GM21367 (cell line): ENCODE measurements around the gene TPGS1.

Experiments used
- ATAC-seq: cut with Tn5 transposase; IDR thresholded peaks from one replicate; pipeline ENCODE4 v1.9.1; 2021; ENCODE audit not compliant: unreplicated experiment

TPGS1 gene

DNA sequence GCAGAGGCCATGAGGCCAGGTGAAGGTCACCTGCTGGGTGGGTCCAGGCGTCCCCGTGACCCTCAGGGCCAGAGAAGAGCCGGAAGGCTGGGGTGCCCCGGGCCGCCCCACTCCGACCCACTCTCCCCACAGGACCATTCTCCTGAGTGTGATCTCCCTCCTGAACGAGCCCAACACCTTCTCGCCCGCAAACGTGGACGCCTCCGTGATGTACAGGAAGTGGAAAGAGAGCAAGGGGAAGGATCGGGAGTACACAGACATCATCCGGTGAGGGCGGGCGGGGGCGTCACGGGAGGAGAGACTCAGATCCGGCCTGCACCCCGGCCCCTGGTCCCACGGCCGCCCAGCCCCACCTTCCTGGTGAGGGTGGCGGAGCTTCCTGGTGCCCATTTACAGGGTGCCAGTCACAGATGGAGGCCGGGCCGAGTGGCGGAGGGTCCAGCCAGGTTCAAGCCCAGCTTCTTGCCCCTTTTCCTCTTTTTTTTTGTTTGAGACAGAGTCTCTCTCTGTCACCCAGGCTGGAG lies 29.6 kb downstream of the TPGS1 start:
- ATAC-seq, result no peak

DNA sequence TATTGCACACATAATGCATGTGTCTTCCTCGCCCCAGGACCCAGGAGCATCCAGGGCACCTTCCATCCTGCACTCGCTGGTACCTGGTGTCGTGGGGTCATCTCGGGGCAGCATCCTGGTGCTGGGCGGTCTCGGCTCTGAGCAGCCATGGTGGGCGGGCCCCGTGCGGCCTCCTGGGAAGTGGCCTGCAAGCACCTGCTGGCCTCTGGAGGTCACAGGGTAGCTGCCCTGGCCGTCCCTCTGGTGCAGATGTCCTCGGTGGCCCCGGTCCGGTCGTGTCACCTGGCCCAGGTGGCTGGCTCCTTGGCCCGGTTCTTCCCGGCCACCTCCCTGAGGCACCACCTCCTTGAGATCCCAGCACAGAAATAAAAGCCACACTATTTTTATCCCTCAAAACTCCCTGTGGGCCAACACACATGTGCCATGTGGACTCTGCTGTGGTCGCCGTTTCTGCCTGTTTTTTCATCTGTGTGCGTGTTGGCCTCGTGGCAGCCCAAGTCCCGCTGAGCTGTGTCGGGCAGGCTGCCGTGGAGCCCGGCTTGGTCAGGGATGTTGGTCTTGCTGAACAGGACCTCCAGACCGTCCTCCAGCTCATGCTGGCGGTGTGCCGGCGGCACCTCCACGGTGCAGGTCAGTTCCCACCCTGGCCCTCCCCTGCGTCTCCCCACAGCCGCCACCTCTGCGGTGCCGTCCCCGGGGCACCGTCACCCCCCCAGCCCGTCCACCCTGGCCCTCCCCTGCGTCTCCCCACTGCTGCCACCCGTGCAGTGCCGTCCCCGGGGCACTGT lies 31.5 kb downstream of the TPGS1 start:
- ATAC-seq, result no peak

DNA sequence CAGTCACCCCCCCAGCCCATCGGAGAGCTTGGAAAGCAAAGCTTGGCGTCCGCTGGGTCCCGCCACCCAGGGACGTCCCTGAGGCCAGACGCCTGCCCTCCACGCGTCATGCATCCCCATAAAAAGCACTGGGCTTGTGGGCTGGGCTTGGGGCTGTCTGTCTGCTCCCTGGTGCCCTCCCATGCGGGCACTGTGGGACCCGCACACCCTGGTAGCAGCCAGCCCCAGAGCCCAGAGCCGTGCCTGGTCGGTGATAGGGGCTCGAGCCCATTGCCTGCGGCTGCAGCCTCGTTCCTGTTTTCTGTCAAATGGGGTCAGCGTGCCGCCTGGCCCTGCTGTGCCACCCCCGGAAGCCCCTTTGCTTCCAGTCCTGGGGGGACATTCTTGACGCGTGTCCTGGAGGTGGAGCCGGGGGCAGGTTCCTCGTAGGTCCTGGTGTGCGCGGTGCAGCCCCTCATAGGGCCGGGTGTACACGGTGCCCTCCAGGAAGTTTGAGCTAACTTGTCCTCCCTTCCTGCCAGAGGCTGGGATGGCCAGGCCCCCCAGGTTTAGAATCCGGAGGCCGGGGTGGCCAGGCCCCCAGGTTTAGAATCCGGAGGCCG lies 32.2 kb downstream of the TPGS1 start:
- no peak for ATAC-seq

DNA sequence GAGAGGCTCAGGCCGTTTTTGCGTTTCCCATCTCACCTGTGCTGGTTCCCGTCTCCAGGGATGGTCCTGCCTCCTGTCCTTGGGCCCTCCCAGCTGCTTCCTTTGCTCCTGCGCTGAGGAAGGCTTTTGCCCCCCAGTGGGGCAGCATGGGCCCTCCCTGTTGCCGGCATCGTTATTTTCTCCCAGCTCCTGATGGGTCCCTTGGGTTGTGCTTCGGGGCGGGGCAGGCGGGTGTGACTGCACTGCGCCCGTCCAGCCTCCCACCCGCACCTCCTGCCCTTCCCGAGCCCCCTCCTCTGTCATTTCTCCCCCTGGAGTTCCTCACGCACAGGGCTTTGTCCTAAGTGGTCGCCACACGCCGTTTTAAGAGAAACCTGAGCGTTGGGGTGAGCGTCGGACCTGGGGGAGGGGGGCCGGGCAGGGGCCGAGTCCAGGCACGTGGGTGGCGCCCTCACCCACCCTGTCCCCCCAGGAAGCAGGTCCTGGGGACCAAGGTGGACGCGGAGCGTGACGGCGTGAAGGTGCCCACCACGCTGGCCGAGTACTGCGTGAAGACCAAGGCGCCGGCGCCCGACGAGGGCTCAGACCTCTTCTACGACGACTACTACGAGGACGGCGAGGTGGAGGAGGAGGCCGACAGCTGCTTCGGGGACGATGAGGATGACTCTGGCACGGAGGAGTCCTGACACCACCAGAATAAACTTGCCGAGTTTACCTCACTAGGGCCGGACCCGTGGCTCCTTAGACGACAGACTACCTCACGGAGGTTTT lies 33.8 kb downstream of the TPGS1 start:
- no peak for ATAC-seq

DNA sequence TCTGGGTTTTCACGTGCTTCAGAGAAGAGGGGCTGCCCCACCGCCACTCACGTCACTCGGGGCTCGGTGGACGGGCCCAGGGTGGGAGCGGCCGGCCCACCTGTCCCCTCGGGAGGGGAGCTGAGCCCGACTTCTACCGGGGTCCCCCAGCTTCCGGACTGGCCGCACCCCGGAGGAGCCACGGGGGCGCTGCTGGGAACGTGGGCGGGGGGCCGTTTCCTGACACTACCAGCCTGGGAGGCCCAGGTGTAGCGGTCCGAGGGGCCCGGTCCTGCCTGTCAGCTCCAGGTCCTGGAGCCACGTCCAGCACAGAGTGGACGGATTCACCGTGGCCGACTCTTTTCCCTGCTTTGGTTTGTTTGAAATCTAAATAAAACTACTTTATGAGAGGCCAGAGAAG lies 34.4 kb downstream of the TPGS1 start:
- ATAC-seq, result no peak

DNA sequence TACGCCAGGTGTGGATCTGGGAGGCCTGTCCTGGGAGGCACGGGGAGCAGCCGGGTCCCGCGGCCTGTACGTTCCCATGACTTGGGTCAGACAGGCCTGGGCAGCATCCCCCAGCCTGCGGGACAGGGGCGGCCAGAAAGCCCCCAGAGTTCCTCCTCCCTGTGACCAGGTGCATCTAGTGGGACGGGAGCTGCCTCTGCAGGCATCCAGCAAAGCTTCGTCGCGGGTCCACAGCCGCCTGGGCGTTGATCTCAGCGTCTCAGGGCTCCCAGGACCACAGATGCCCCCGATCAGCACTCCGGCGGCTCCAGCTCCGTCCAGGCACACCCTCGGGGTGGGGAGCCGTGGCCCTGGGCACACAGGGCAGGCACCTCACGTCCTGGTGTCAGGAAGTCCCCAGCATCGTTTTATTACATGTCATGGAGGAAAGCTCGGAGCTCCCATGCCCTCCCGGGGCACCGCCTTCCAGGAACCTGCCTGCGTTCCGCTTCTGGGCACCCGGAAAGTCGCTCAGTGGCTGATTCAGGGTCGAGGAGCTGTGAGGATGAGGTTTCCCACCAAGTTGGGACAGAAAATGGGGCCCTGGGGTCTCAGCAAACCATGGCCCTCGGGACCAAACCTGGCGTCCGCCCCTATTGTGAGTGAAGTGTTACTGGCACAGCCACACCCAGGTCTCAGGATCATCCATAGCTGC lies 35.0 kb downstream of the TPGS1 start:
- ATAC-seq, result no peak

DNA sequence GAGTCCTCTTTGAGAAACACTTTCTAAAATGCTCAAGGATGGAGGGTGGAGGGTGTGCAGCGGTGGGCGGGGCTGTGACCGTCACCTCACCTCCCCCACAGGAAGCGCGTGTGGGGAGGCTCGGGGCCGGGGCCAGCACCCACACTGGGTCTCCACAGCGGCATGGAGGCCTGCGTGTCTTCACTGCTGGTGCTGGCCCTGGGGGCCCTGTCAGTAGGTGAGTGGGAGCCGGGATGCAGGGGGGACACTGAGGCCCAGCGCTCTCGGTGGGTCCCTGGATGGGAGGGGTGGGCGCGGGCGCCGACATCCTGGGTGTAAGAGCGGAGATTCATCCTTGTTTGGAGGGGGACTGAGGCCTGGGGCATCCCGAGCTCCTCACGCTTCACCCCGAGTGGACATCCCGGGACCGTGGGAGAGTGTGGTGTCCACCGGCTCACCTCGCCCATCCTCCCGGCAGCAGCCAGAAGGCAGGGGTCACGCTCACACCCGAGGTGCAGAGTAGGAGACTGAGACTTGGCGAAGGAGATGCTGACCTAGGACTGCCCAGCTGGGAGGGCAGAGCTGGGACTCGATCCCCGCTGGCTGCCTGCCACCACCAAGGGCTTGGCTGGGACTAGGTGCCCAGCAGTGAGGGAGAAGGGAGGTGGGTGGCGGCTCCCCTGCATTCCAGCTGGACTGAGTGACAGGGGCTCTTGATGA lies 36.8 kb downstream of the TPGS1 start, which contains the start of gene GZMM:
Gene GZMM (plus strand): TSS at position 144 of the 699 bp plus-strand sequence. CDS start 19 bp downstream, at position 163.
- no peak for ATAC-seq

DNA sequence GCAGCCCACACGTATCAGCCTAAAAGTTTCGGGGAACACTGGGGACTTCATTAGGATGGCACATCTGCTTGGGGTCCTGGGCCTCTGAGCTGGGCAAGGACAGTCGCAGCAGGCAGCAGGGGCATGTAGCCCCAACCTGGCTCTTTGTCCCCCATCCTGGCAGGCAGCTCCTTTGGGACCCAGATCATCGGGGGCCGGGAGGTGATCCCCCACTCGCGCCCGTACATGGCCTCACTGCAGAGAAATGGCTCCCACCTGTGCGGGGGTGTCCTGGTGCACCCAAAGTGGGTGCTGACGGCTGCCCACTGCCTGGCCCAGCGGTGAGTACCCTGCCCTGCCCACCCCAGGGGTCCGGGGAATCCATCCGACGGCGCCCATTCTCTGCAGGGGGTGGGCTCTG lies 39.8 kb downstream of the TPGS1 start:
- no peak for ATAC-seq

DNA sequence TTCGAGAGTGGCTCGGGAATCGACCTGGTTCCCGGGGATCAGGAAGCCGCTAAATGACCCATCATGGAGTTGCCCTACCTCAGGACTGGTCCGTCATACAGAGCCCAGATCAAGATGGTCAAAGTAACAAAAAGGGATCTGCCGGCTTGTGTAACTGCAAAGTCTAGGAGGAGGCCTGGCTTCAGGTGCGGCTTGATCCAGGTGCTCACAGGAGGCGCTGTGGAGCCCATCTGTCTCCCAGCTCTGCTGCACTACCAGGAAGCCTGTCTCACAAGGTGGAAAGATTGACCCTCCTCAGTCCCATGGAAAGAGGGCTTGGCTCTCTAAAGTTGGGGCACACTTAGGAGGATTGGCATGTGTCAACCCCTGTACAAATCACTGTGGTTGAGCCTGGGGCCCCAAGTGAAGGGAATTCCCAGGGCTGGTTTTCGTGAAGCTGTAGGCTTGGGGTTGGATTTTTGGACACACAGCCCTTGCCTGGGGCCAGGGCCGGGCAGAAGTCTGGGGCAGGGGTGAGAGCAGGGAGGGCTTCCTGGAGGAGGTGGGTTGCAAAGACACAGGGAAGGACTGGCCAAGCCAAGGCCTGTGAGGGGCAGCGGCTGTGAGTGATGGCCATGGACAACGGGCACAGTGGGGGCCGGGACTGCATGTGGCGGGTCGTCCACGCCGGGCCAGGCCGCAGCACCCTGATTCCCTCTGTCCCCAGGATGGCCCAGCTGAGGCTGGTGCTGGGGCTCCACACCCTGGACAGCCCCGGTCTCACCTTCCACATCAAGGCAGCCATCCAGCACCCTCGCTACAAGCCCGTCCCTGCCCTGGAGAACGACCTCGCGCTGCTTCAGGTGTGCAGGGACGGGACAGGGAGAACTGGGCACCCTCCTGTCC lies 40.8 kb downstream of the TPGS1 start:
- ATAC-seq, result no peak

DNA sequence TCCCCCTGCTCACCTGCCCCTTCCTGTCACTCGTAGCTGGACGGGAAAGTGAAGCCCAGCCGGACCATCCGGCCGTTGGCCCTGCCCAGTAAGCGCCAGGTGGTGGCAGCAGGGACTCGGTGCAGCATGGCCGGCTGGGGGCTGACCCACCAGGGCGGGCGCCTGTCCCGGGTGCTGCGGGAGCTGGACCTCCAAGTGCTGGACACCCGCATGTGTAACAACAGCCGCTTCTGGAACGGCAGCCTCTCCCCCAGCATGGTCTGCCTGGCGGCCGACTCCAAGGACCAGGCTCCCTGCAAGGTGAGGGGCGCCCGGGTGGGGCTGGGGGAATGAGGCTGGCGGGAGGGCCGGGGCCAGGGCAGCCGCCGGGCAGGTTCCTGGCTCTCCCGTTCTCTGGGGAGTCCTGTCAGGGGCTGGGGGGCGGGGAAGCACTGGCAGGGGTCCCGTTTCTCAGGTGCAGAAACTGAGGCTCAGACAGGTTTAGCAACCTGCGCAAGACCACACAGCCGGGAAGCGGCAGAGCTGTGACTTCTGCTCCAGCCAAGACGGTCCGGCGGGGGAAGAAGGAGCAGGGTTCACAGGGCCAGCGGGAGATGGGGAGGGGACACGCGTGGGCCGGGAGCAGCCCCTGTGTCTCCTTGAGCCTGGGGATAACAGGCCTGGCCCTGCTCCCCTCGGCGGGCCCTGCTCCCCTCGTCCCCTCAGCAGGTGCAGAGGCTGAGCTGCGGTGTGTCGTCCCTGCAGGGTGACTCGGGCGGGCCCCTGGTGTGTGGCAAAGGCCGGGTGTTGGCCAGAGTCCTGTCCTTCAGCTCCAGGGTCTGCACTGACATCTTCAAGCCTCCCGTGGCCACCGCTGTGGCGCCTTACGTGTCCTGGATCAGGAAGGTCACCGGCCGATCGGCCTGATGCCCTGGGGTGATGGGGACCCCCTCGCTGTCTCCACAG lies 41.9 kb downstream of the TPGS1 start:
- no peak for ATAC-seq

DNA sequence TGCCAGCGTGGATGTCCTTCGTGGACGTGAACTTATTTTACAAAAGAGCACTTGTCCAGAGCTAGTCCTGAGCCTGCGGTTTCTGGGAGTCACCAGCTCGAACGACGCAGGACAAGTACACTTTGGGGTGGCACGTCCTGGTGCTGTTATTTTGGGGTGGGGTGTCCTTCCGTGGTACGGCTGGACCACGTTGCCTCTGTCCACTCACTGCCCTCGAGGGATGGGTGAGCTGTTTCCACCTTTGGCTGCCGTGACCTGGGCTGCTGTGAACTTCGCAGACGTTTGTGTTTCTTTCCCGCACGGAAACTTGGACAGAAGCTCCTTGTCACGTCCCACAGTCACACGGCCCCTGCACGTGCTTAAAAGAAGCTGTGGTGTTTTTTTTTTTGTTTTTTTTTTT lies 47.5 kb downstream of the TPGS1 start:
- ATAC-seq, result no peak

DNA sequence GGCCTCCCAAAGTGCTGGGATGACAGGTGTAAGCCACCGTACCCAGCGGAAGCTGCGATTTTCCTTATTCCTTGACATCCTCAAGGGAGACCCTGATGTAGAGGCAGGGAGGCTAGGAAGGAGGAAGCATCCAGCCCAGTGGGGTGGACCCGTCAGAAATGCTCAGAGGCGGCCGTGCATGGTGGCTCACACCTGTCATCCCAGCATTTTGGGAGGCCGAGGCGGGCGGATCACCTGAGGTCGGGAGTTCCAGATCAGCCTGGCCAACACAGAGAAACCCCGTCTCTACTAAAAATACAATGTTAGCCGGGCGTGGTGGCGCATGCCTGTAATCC lies 48.1 kb downstream of the TPGS1 start:
- no peak for ATAC-seq

DNA sequence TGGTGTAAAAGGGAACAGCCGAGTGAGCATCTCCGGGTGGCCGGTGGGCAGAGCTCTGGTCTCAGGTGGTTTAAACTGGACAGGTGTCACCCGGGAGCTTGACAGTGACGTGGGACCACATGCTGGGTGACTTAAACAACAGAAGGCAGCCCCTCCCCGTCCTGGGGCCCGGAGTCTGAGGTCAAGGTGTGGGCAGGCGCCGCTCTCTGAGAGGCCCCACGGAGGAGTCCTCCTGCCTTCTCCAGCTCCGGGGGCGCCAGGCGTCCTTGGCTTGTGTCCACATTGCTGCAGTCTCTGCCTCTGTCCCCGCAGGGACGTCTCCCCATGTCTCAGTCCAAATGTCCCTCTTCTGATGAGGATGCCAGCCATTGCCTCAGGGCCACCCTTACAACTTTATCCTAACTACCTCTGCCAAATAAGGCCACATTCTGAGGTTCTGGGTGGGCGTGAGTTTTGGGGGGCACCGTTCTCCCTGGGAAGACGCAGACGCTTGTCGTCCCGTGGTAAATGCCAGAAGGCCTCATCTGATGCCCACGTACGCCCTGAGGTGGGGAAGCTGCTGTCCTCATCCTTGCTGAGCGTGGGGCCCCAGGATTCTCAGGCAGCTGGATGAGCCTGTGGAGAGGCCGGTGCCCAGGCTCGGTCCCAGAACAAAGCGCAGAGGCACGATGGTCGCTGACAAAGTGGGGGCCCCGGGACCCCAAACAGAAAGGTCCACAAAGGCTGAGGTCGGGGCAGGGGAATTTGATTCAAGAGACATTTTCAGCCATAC lies 49.5 kb downstream of the TPGS1 start:
- no peak for ATAC-seq

DNA sequence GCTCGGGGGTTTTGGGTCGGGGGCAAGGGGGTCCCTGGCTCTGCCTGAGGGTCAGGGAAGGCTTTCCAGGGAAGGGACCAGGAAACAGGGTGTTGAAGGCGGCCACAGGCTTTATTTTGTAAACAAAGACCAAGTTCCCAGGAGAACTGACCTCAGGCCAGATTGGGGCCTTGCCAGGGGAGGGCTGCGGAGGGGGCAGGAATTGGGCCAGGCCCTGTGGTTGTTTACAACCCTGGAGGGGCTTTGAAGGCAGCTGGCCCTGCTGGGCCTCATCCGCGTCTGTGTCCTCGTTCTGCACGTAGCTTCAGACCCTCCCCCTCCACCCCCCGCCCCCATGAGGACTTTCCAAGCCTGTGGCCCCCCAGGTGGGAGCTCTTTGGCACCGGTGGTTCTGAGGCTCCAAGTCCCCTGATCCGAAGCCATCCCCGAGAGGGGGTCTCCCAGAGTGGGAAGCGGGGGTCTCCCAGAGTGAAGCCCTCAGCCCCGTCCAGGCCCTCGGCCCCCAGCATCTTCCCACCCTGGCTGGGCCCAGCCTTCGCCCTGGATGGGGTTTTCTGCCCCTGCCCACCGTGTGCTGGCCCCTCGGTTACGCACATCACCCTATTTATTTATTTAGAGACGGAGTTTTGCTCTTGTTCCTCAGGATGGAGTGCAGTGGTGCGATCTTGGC lies 51.6 kb downstream of the TPGS1 start:
- no peak for ATAC-seq

DNA sequence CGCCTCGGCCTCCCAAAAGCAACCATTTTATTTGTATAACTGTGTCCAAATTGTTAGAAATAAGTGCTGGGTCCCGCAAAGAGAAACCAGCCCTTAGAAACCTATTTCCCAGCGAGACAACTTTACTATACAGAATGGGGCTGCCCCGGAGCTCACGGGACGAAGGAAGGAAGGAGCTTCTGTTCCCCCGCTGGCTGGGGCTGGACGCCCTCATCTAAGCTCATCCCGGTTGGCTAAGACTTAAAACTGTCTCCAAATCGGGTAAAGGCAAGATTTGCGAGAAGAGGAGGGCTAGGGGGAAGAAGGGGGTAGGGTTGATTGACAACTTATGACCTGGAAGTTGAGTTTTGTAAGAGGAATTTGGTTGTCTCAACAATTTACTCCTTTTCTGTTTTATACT lies 52.8 kb downstream of the TPGS1 start:
- ATAC-seq, result no peak

DNA sequence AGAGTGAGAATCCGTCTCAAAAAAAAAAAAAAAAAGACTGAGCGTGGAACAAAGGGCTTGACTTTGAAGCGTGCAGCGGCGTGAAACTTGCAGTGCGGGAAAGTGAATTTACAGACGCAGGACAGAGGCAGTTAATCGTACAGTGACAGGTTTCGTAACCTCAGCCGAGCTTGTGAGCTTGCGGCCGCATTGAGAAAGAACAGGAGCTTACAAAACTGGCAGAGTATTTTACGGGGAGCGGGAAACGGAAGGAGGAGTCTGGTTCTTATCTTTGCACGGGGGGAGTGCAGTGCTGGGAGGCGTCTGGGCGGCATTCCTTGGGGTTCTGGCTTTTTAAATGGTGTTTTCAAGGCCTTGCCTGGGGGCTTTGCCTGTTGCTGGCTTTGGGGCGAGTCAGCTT lies 59.1 kb downstream of the TPGS1 start:
- no peak for ATAC-seq

DNA sequence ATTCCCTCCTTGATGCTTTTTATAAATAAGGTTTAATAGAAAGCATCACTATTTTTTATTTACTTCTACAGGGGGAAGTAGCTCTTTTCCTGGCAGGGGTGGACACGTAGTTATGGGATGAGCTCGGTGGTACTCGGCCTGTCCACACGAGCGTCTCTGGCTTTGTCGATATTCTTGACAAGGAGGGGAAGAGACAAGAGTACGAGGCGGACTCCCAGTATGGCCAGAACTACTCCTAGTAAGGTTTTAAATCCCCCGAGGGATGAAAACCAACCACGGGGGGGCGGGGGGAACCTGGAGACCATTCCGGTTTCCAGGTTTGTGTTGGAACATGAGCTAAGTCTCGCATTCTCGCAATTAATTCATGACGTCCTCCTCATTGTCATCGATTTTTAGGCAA lies 59.5 kb downstream of the TPGS1 start:
- ATAC-seq, result no peak
